HG03442 (cell line): ENCODE results near the gene TMEM218.
A peak's percentile ranks its signal among the peaks of the same experiment; 100 is the strongest.

Source experiments
- ATAC-seq: cut with Tn5 transposase; IDR thresholded peaks from one replicate; pipeline ENCODE4 v1.9.1; 2021; ENCODE audit warnings: mild to moderate bottlenecking, moderate library complexity; ENCODE audit not compliant: unreplicated experiment

Gene TMEM218

DNA sequence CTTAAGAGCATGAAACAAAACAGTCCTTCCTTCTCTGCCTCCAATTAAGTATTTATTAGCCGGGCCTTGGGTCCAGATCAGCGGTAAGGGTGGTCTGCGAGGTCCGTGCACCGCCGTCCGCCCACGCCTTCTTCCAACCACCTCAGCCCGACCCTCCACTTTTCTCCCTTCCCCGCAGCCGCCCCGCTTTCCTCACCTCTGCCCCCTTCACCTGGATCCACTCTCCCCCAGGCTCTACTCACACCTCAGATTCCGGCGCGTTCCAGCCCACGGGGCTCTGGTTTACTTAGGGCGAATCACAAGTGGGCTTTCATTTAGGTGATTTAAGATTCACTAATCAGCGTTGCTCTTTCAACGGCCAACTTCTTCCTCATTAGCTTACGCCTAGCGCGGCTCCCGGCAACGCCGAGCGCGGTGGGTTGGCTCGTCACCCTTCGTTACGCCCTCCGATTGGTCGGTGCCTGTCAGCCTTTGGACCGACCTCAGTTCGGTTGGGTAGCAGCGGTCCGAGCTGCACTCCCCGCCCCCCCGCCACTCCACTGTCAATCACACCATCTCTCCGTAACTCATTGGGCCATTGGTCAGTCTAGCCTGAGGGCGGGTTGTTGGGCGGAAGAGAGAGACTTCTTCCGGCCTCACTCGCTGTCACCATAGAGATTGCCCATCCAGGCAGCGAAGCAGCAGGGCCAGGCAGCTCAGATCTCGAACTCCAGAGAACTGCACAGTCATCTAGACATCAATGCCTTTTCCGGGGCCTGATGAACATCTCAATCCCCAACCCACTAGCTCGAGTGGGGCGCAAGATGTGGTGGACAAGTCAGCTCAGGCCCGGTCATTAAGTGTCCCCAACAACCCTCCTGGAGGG lies at the start of gene TMEM218:
Gene TMEM218 (minus strand): TSS at position 284 of the 865 bp plus-strand sequence. CDS start 9,385 bp downstream, outside the sequence.
- peak; percentile 97 for ATAC-seq

DNA sequence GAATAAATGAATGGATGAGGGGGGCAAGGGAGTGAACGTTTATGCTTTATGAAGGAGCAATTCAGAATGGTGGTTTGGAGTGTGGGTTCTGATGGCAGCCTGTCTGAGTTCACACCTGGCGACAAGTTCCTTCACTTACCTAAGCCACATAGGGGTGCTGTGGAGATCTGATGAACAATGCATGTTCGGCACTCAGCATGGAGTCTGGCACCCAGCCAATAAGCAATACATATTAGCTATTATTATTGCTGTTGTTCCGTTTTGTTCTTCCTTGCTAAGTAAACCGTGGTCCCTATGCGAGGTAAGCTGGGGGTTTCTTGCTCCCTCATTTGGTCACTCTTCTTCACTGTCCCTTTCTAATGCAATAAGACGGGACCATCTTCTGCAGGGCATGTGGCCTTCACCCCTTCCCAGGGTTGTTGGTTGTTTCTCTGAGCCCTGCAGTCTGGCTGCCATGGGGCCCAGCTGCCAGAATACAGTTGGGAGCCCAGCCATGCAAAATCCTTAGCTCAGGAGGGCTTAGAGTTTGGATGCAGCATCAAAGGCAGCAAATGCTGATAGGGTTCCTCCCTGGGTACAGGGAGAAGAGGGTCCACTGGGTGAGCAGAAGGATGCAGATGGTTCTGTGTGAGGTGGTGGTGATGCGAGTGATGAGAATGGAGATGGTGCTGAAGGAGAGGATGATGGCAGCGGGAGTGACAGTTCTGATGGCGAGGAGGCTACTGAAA lies 46.7 kb upstream of the TMEM218 start:
- no peak for ATAC-seq

DNA sequence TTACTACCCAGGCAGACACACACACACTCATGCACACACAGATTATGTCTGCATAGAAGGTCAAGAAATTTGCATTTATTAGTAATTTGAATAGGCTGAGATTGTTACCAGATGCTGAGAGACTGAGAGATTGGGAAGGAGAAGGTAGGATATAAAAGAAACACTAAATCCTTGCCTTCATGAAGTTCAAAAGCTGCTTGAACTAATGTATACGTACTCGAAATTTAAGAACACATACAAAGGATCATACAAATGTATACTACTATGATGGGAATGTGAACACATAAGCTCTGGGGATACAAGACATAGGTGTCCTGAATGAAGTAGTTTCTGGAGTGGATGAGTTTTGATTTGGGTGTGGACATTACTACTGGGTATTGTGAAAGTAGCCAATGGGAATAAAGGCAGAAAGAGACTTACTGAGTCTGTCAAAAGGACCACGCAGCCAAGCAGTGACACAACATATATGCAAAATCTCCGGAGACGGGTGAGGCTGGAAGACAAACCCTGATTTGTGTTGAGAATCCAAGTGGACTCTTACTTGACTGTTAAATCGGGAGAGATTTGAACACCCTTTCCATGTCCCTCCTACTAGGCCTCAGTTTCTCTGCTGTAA lies 45.8 kb upstream of the TMEM218 start:
- no peak for ATAC-seq

DNA sequence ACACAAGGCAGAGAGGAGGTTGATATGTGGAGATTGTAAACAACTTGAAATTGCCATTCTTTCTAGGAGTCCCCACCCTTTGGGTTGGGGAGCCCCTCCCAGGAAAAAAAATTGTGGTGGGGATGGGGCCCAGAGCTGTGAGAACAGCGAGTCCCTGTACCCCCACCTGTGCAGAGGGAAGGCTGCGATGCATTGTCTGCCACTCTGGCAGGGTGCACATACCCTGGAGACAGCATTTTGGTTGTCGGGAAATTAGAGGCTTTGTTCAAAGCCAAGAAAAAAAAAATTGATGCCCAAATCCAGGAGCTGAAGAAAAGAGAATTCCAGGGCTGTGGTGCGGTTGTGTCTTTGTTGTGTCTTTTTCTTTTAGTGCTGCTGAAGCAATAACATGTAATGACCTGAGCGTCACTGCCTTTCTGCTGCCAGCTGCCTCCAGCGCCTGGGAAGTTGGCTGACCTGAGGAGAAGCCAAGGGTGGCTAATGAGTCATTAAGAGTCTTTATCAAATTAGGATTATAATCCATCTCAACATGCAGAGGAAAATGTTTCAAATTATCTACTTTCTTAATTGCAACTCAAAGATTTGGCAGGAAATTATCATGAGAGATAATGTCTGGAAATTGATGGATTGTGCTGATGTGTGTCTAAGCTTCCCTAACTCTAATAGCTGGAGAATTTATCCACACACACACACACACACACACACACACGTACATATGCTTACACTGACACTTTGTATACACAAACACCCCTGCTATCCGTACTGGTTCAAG lies 45.1 kb upstream of the TMEM218 start:
- ATAC-seq = no peak

DNA sequence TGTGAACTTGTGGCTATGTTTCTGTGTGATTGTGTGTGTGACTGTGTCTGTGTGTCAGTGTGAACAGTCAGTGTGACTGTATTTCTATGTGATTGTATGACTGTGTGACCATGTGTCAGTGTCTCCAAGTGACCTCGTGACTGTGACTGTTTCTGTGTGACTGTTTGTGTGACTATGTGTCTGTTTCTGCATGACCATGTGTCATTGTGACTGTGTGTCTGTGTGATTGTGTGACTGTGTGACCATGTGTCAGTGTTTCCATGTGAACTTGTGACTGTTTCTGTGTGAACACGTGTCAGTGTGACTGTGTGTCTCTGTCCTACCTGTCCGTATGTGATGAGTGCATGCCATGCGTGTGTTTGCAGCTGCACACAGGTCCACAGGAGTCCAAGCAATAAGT lies 44.3 kb upstream of the TMEM218 start:
- no peak for ATAC-seq

DNA sequence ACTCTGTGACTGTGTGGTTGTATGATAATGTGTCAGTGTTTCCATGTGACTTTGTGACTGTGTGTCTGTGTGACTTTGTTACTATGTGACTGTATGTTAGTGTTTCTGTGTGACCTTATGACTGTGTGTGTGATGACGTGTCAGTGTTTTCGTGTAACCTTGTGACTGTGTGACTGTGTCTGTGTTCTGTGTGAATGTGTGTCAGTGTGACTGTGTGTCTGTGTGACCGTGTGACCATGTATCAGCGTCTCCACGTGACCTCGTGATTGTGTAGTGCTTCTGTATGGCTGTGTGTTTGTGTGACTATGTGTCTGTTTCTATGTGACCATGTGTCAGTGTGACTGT lies 43.6 kb upstream of the TMEM218 start:
- no peak for ATAC-seq

DNA sequence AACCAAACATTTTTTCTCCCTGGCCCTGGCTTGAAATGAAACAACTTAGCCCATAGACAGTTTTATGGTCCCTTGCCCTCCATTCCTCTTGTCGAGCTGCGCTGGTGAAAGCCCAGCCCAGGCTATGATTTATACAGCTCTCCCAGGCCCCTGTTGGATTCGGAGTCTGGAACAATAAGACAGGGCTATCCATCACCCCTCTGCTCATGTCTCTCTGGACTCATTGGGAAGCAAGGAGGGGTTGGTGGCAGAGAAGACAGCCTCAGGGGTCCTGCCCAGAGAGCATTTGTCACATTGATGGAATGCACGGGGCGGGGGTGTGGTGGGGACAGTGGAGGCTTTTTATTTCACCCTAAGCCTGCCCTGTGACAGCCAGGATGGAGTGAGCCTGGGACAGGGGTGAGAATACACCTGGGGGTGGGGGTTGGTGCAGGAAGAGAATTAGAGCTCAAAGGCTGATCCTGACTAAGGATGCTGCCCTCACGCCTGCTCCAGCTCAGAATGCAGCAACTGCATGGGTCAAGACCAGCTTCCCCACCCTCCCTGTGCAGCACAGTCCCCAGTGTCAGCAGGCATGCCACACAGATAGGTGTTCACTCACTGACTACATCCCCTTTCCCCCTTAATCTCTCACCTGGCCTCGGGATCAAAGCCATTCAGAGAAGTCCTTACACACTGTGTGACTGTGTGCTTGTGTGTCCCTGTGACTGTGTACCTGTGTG lies 43.1 kb upstream of the TMEM218 start:
- no peak for ATAC-seq

DNA sequence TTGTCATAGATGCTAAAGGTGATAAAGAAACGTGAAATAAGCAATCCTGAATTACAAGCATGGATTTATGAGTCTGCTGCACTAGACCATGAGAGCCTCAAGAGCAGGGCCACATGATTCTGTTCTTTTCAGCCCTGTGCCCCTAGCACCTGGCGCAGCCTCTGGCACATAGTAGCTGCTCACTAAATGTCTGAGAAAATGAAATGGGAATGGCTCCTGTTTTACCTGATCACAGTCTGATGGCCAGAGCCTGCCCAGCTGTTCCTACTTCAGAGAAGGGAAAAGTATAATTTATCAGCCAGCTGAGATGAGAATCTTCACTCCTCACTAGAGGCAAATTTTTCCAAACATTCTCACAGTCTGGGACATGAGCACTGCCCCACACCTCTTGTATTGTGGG lies 42.4 kb upstream of the TMEM218 start:
- ATAC-seq = no peak

DNA sequence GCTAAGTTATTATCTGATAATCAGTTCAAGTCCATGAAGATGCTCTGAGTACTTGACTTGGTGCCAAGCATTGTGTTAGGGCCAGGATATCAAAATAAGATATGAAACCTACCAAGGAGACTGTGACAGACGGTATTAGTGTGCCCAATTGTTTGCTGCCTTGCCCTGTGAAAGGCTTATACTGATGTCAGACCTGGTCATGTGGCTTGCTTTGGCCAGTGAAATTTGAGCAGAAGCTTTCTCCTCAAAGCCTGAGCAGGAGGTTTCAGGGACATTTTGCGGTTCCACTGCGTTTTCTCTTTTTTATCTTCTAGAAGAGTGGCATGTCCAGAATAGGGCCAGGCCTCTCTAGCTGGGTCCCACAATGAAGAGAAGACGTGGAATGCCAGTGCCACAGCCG lies 37.3 kb upstream of the TMEM218 start:
- ATAC-seq = no peak

DNA sequence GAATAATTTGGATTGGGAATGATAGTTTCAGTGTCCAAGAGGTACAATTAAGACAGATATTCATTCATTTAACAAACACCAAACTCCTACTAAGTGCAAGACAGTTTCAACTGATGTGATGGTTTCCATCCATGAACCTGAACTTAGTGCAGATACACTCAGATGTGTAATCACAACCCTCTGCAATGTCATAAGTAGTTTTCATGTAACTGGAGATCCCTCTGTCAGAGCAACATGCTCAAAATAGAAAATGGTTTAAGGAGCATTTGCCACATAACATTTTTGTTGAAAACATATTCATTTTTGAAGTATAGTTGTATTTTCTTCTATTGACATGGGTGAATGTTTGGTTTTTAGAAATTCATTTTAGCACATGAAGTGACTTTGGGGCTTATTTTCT lies 36.6 kb upstream of the TMEM218 start:
- no peak for ATAC-seq

DNA sequence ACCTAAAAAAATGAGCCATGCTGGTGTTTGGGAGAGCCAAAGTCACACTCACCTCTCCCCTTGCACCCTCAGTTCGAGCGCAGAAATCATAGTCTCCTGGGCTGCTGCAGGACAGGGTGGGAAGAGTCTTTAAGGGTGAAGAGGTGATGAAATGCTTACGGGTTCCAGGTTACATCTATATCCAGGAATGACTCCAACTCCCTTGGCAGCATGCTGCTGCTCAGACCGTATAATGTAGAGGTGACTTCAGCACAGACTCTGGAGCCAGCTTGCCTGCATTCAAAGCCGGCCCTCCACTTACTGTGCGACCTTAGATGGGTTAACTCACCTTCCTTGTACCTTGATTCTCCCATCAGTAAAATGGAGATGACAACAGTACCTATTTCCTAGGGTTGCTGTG lies 35.9 kb upstream of the TMEM218 start:
- ATAC-seq = no peak

DNA sequence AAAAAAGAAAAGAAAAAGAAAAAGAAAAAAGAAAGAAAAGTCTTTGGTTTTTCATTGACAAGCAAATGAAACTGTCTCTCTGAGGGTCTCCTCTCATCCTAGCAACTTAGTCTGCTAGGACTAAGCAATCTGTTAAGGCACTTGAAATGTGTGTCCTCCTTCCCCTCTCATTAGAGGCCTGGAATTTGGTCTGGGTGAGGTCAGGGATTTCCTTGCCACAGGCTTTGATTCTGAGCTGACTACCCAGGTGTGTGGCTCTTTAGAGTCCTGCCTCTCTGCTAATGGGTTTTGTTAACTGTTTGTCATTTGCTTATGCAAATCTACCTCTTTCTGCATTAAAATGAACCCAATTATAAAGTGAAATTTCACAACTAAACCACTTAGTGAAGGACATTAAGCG lies 34.8 kb upstream of the TMEM218 start:
- ATAC-seq = no peak

DNA sequence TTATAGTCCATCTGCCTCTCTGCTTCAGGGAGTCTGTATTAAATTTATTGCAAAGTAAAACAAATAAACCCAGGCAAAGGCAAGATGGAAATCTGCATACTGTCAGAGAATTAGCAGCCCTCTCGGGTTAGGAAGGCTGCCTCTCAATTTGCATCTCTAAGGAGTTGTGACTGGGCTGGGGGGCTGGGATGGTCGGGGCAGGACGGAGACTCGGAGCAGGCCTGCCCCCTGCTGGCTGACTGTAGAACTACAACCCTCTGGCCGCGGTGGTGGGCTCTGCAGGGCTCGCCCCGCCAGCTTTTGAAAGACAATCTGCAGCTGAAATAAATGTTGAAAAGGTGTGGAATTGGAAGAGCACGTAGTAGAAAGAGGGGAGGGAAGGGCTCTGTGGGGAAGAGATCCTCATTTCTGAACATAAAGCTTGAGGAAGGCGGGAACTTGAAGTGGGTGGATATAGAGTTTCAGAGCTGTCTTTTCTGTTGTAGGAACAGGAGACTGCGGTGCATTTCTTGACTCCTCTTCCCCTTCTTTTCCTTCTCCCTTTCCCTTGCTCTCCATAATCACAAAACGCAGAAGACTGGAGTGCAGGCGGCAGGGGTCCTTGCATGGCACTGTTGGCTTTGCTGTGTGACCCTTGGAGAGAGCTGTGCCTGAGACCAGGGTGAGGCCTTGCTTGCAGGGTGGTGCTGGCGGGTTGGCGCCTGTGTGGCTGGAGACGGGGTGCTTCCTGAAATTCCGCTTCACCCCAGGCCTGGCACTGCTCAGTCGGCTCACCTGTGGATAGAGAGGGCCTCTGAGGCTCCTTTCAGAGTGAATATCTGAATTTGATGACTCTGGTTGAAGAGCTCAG lies 30.5 kb upstream of the TMEM218 start:
- peak; percentile 64 for ATAC-seq

DNA sequence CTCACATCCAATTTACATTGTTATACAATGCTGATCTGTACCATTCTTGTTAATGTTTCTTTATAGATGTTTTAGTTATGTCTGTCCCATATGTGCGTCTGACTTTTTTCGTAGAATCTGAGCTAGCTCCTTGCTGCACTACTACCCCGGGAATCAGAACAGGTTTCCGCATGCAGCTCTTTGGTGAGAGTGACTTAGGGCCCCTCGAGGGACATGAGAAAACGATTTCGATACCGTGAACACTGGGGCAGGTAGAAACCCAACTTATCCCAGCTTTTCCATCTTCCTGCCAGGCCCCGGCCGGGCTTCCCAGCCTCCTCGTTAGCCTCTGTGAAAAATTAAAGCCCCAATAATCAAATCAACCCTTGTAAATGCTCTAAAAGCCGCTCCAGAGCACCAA lies 29.8 kb upstream of the TMEM218 start:
- ATAC-seq = no peak

DNA sequence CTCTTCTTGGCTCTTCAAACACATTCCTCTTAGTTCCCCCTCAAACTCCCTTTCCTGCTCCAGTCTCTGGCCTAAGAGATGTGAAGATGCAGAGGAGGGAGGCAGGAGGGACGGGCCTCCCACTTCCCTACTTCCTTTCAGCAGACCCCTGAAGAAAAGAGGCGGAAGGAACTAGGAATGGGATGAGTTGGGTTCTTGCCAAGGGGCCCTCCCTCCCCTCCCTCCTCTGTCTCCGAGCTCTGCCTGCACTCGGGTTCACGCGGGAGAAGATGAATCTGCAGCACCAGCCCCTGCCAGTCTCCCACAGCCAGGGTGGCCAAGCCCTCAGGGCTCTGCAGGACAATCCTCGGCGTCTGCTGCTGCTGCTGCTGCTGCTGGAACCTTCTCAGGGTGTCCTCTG lies 28.8 kb upstream of the TMEM218 start:
- ATAC-seq = no peak

DNA sequence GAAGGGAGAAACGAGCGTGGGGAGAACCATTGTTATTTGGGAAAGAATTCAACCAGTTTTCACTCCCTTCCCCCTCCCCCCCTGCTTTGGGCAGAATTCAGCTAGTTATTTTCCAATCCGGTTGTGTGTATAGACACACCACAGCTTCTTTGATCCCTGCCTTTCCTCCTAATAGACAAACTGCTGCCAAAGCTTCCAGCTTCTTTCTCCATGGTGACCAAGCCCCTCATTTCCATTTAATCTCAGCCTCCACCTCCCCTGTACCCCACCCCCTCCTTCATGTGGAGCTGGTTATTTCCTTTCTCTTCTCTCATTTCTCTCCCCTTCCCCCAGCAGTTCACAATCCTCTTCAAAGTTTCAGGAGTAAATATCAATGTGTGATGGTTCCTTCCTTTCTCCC lies 28.4 kb upstream of the TMEM218 start:
- ATAC-seq = no peak

DNA sequence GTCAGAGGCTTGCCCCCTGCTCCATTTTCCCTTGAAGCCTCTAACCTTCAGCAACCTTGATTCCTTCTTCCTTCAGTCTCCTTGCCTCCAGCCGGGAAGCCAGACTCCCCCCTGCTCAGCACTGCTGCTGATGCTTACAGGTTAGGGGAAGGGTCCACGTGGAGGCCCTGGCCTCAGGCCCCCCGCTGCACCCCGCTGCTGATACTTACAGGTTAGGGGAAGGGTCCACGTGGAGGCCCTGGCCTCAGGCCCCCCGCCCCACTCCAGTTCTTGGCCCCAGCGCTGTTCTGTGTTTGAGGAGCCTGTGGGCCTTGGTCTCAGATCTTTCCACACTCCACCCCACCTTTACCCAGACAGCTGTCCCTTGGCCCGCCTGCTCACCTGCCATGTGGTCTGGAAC lies 27.5 kb upstream of the TMEM218 start:
- ATAC-seq = no peak

DNA sequence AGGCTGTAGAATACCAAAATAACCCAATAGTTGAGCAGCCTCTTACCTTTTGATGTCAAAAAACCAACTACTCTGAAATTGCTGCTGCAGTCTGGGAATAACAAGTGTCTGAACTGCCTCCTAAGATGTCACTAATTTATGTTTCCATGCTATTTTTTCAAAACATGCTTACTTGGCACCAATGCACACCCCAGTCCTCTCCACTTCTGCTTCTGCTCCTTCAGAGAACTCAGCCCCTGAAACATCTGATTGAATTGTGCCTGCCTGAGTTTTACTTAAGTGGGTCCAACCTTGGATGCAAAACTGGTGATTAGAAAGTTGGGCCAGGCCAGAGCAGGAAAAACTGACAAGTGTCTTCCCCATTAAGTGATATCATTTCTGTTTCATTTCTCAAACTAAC lies 24.6 kb upstream of the TMEM218 start:
- no peak for ATAC-seq

DNA sequence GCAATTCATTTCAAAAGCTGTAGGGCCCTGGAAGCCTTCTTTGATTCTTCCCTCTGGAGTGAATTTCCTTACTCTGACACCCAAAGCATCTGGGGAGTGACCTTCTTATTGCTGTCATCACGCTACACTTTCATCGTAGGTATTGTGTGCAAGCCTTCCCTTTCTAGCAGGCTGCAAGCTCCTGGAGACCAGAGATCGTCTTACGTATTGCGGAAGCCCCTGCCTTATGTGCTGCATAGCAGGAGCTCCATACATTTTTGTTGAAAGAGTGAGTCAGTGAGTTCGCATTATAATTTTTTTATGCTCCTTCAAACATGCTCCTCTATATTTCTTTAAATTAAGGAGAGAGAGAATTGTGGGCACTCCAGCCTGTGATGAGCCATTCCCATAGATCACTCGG lies 21.2 kb upstream of the TMEM218 start:
- no peak for ATAC-seq

DNA sequence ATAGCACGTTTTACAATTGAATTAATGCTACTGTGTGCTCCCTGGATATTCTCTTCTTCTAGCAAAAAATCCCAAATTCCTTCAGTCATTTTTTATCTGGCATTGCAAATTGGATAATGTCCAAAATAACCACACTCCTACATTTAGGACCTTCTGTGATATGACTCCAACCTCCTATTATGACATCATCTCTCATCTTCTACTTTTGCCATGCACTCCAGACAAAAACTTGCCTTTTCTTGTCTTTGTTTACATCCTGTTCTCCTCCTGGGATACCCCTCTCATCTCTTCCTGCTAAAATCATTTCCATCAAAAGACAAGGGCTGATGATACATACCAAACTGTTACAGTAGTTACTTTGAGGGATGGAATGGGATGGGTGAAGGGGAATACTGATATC lies 20.6 kb upstream of the TMEM218 start:
- no peak for ATAC-seq
